ENCODE measurements around the gene ANKRD6.
A peak's percentile ranks its signal among the peaks of the same experiment; 100 is the strongest.

ANKRD6 gene

GRCh38 chr6:89414215-89414614, 18.7 kb upstream of the ANKRD6 start:
- no peak for DNase-seq

- DNase-seq: no peak
Observed at GRCh38 chr6:89415185-89415584, 17.8 kb upstream of the ANKRD6 start.

GRCh38 chr6:89416796-89417195, 16.2 kb upstream of the ANKRD6 start:
- no peak for DNase-seq

GRCh38 chr6:89430201-89430962, 2.6 kb upstream of the ANKRD6 start:
- no peak for DNase-seq

GRCh38 chr6:89433252-89434149, 549 bp downstream of the ANKRD6 start:
- DNase-seq: peak; percentile 31

- no peak for DNase-seq
Observed at GRCh38 chr6:89434150-89434499, 1.2 kb downstream of the ANKRD6 start.

GRCh38 chr6:89434954-89435353, 2.0 kb downstream of the ANKRD6 start:
- DNase-seq: no peak

GRCh38 chr6:89436226-89436625, 3.3 kb downstream of the ANKRD6 start:
- no peak for DNase-seq

GRCh38 chr6:89438248-89438647, 5.3 kb downstream of the ANKRD6 start:
- peak; percentile 40 for DNase-seq

- DNase-seq: no peak
Observed at GRCh38 chr6:89439014-89439413, 6.1 kb downstream of the ANKRD6 start.

GRCh38 chr6:89440200-89440599, 7.2 kb downstream of the ANKRD6 start:
- no peak for DNase-seq

- no peak for DNase-seq
Observed at GRCh38 chr6:89443658-89444057, 10.7 kb downstream of the ANKRD6 start.

GRCh38 chr6:89449193-89449592, 16.2 kb downstream of the ANKRD6 start:
- DNase-seq: no peak

- DNase-seq: no peak
Observed at GRCh38 chr6:89452281-89452680, 19.3 kb downstream of the ANKRD6 start.

- no peak for DNase-seq
Observed at GRCh38 chr6:89454300-89454699, 21.3 kb downstream of the ANKRD6 start.

- no peak for DNase-seq
Observed at GRCh38 chr6:89458704-89459103, 25.8 kb downstream of the ANKRD6 start.

- no peak for DNase-seq
Observed at GRCh38 chr6:89459501-89459900, 26.5 kb downstream of the ANKRD6 start.

GRCh38 chr6:89460713-89461112, 27.8 kb downstream of the ANKRD6 start:
- no peak for DNase-seq

GRCh38 chr6:89462503-89462902, 29.6 kb downstream of the ANKRD6 start:
- peak; percentile 28 for DNase-seq

GRCh38 chr6:89464295-89464694, 31.3 kb downstream of the ANKRD6 start:
- DNase-seq: no peak

GRCh38 chr6:89467437-89467836, 34.5 kb downstream of the ANKRD6 start:
- DNase-seq: no peak

GRCh38 chr6:89468998-89469397, 36.0 kb downstream of the ANKRD6 start:
- no peak for DNase-seq

GRCh38 chr6:89471287-89471867, 38.4 kb downstream of the ANKRD6 start:
- DNase-seq: no peak

- peak; percentile 58 for DNase-seq
Observed at GRCh38 chr6:89475101-89475500, 42.1 kb downstream of the ANKRD6 start.

All from OCI-M1 (cell line).